A549 (cell line): ENCODE results near the gene SYDE1. TPM values are rescaled to one million over a fixed set of nuclear protein-coding genes. Genes with fewer than 3 reads are reported as not detected.

Experiments
- ATAC-seq, 2 experiments: fragments of 200-7000 bp in 1 of 2; fragments of >200 bp in 1 of 2; cut with Nextera tagmentation in 1 of 2; cut with Tn5 transposase in 1 of 2; 3 replicates each; pipeline versions ENCODE4 v1.8.0 to v1.9.1; 2018 to 2020; ENCODE audit warnings: mild to moderate bottlenecking in 1 of 2, moderate library complexity in 1 of 2
- CTCF ChIA-PET: fragments of 300-600 bp; sonication (Branson Sonifier 250); formaldehyde crosslinking; extraction: SDS; loops from one replicate; lab custom pipeline; 2021; ENCODE audit warnings: antibody characterized with exemption, inconsistent platforms; lab: Yijun Ruan, JAX
- POLR2A ChIA-PET: fragments of 350-600 bp; formaldehyde crosslinking; extraction: SDS; loops from one replicate; lab custom pipeline; 2021; ENCODE audit warnings: antibody characterized with exemption, inconsistent platforms; lab: Yijun Ruan, JAX
- DNase-seq, 2 experiments: peaks; one replicate each; pipeline versions ENCODE4 v3.0.0 to v3.0.0-alpha.2; 2011 to 2016; ENCODE audit warnings: low read depth in 1 of 2, low spot score in 1 of 2
- FAIRE-seq: peaks from 2 replicates; lab custom pipeline; 2011; peaks lifted over from hg19 to GRCh38; lab: Jason Lieb, UNC
- H3K27ac ChIP-seq, 2 experiments: fragments of >200 bp; sonication (Bioruptor Twin); formaldehyde crosslinking; 3 replicates each; pipeline ENCODE4 v1.5.1; 2016 to 2017
- H3K4me1 ChIP-seq: fragments of >200 bp; sonication (Bioruptor Twin); formaldehyde crosslinking; 3 replicates; pipeline ENCODE4 v1.6.1; 2016
- H3K4me2 ChIP-seq: fragments of >200 bp; sonication (Bioruptor Twin); formaldehyde crosslinking; 3 replicates; pipeline ENCODE4 v1.6.1; 2016
- H3K4me3 ChIP-seq: fragments of >200 bp; sonication (Bioruptor Twin); formaldehyde crosslinking; 3 replicates; pipeline ENCODE4 v1.5.1; 2016
- H3K9me3 ChIP-seq: fragments of >200 bp; sonication (Bioruptor Twin); formaldehyde crosslinking; 3 replicates; pipeline ENCODE4 v1.6.1; 2016
- ATOH8 ChIP-seq: fragments of 250-450 bp; sonication (Bioruptor Pico); IDR thresholded peaks from 2 replicates; pipeline ENCODE4 v1.5.0; 2020; ENCODE audit warnings: low read depth, mild to moderate bottlenecking, moderate library complexity
- BHLHE40 ChIP-seq: IDR thresholded peaks from 2 replicates; pipeline ENCODE4 v1.6.1; 2012; ENCODE audit warnings: low read depth, low read length, inconsistent platforms
- CBX2 ChIP-seq: fragments of 200-600 bp; sonication (generic); IDR thresholded peaks from 2 replicates; pipeline ENCODE4 v1.6.1; 2016; ENCODE audit warnings: low read depth, mild to moderate bottlenecking, borderline replicate concordance
- CHD2 ChIP-seq: fragments of 150-350 bp; IDR thresholded peaks from 2 replicates; pipeline ENCODE4 v1.6.1; 2014; ENCODE audit warnings: low read length; ENCODE audit not compliant: partially characterized antibody
- CTCF ChIP-seq: fragments of >200 bp; sonication (Bioruptor Twin); formaldehyde crosslinking; IDR thresholded peaks from 3 replicates; pipeline ENCODE4 v1.5.1; 2016
- FOSB ChIP-seq: fragments of 250-450 bp; sonication (Bioruptor Pico); IDR thresholded peaks from 2 replicates; pipeline ENCODE4 v1.5.0; 2020; ENCODE audit warnings: mild to moderate bottlenecking, moderate library complexity
- HMGXB4 ChIP-seq: fragments of 250-450 bp; sonication (Bioruptor Pico); IDR thresholded peaks from 2 replicates; pipeline ENCODE4 v1.5.0; 2021; ENCODE audit warnings: mild to moderate bottlenecking, moderate library complexity, borderline replicate concordance
- HOXB5 ChIP-seq: fragments of 250-450 bp; sonication (Bioruptor Pico); IDR thresholded peaks from 2 replicates; pipeline ENCODE4 v1.5.0; 2020; ENCODE audit warnings: mild to moderate bottlenecking, moderate library complexity
- JUNB ChIP-seq: fragments of >200 bp; sonication (Bioruptor Twin); formaldehyde crosslinking; IDR thresholded peaks from 2 replicates; pipeline ENCODE4 v1.6.1; 2016
- MYC ChIP-seq: IDR thresholded peaks from 2 replicates; pipeline ENCODE4 v1.6.1; 2012; ENCODE audit warnings: mild to moderate bottlenecking, inconsistent platforms, low read length, improper control_type of control experiment, borderline replicate concordance
- NFE2L2 ChIP-seq: fragments of 150-350 bp; conservative IDR thresholded peaks from 2 replicates; pipeline ENCODE4 v1.6.1; 2014; ENCODE audit warnings: low read length
- NPAS2 ChIP-seq: fragments of 250-450 bp; sonication (Bioruptor Pico); IDR thresholded peaks from 2 replicates; pipeline ENCODE4 v1.8.0; 2022; ENCODE audit warnings: mild to moderate bottlenecking, moderate library complexity, borderline replicate concordance
- PHF8 ChIP-seq: fragments of 200-600 bp; sonication (generic); IDR thresholded peaks from 2 replicates; pipeline ENCODE4 v1.6.1; 2016; ENCODE audit warnings: low read depth, mild to moderate bottlenecking, antibody characterized with exemption, moderate library complexity, borderline replicate concordance
- POLR2A ChIP-seq: IDR thresholded peaks from 2 replicates; pipeline ENCODE4 v1.6.1; 2012; ENCODE audit warnings: mild to moderate bottlenecking, low read length
- RAD21 ChIP-seq, 2 experiments: fragments of >200 bp in 1 of 2; sonication (Bioruptor Twin) in 1 of 2; formaldehyde crosslinking in 1 of 2; IDR thresholded peaks in 1 of 2; conservative IDR thresholded peaks in 1 of 2; 2 replicates in 1 of 2; 3 replicates in 1 of 2; pipeline ENCODE4 v1.6.1; 2012 to 2018; ENCODE audit warnings: inconsistent platforms in 1 of 2
- RARB ChIP-seq: fragments of 250-450 bp; sonication (Bioruptor Pico); IDR thresholded peaks from 2 replicates; pipeline ENCODE4 v1.8.0; 2021; ENCODE audit warnings: mild to moderate bottlenecking, moderate library complexity
- RFX5 ChIP-seq: fragments of 450-650 bp; IDR thresholded peaks from 2 replicates; pipeline ENCODE4 v1.7.1; 2014; ENCODE audit warnings: antibody characterized with exemption, mild to moderate bottlenecking, moderate library complexity
- RNF2 ChIP-seq: fragments of 200-600 bp; sonication (generic); IDR thresholded peaks from 2 replicates; pipeline ENCODE4 v1.6.1; 2016; ENCODE audit warnings: low read depth, mild to moderate bottlenecking, antibody characterized with exemption, moderate library complexity, borderline replicate concordance
- TFCP2L1 ChIP-seq: fragments of 250-450 bp; sonication (Bioruptor Pico); IDR thresholded peaks from 2 replicates; pipeline ENCODE4 v1.5.0; 2021; ENCODE audit warnings: mild to moderate bottlenecking
- TP53 ChIP-seq: fragments of 250-450 bp; sonication (Bioruptor Pico); IDR thresholded peaks from 2 replicates; pipeline ENCODE4 v1.5.0; 2021; ENCODE audit warnings: mild to moderate bottlenecking, moderate library complexity
- ZC3H11A ChIP-seq: fragments of 450-650 bp; IDR thresholded peaks from 2 replicates; pipeline ENCODE4 v1.6.1; 2014; ENCODE audit warnings: antibody characterized with exemption, mild to moderate bottlenecking
- ZNF302 ChIP-seq: fragments of 250-450 bp; sonication (Bioruptor Pico); IDR thresholded peaks from 2 replicates; pipeline ENCODE4 v1.9.0; 2021; ENCODE audit warnings: inconsistent platforms, mild to moderate bottlenecking, moderate library complexity
- WGBS: methylation state at CpG from one replicate; pipeline ENCODE4 v1.1.6; 2017; ENCODE audit errors: missing lambda C conversion rate; 5-methylcytosine and 5-hydroxymethylcytosine counted together
- polyA plus RNA-seq, 4 experiments: library from polyadenylated mRNA; depleted of rRNA in 3 of 4; stranded (reverse); fragments of >200 nt; fragmentation: RNase III in 1 of 4; extraction: RNeasy Plus Mini Kit Qiagen cat#74134 plus additional on column Dnase treatment in 1 of 4; gene quantifications; 2 replicates in 3 of 4; 3 replicates in 1 of 4; pipeline ENCODE4 v1.2.3, GENCODE V29; 2011 to 2017

SYDE1 gene
- polyA plus RNA-seq, 2 of the 4 experiments (the other 2 are of a cell fraction), result 5.5 to 8.8 TPM

GRCh38 chr19:15101479-15102082 is 5.6 kb upstream of the SYDE1 start:
- peaks cover 3% of the 10 kb centered on the region; the same call in 2 of the 3 replicates for H3K4me1 ChIP-seq
- H3K4me2 ChIP-seq, result no peak overlapping the region
- no peak overlapping the region for H3K27ac ChIP-seq
- CTCF ChIA-PET, result interaction anchor here (0.9 to 2.4 kb wide), 8 partner anchors 9 to 146 kb away, joined by 3 to 20 read pairs (median 3); partner anchors contain the start of gene OR1I1
- ATAC-seq (peak in 1 of 2 experiments; percentile 63; a peak in 4 of 6 replicates), DNase-seq (peak in 1 of 2 experiments; percentile 48)
- POLR2A ChIA-PET, result no interaction called here
- WGBS, result 27% methylated on average over 3 of the region's 3 CpGs
- peak in 1 of 2 experiments; percentile 36; a peak in 1 of 5 replicates for TF ChIP-seq RAD21 (conservative IDR thresholded peaks at IDR 0.05 in 1 of 2, IDR thresholded peaks at IDR 0.05 in 1 of 2)
- TF ChIP-seq CTCF, result peak; percentile 33; the same call in 2 of the 3 replicates
- TF ChIP-seq FOSB (CRISPR knock-in tag), result no peak
- TF ChIP-seq, all 56 proteins: peak for 2
- no peak for FAIRE-seq
- peaks cover 21% of the 10 kb centered on the region; the same call in 2 of the 3 replicates for H3K9me3 ChIP-seq
- H3K4me3 ChIP-seq, result no peak overlapping the region

DNA sequence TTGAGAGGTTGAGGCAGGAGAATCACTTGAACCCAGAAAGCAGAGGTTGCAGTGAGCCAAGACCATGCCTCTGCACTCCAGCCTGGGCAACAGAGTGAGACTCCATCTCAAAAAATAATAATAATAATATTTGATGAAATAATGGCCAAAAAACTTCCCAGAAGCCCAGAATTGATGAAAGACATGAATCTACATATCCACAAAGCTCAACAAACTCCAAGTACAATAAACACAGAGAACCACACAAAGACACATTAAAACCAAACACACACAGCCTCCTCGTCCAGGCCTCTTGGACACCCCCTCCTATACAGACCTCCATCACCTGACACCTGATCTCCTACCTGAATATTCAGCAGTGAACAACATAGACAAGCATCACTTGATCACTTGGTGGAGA is 3.2 kb upstream of the SYDE1 start:
- POLR2A ChIA-PET, result no interaction called here
- Histone ChIP-seq H3K27ac (no peak overlapping the region), H3K4me1 (peaks cover 6% of the 10 kb centered on the region; the same call in 2 of the 3 replicates), H3K4me3 (no peak overlapping the region), H3K9me3 (peaks cover 21% of the 10 kb centered on the region; the same call in 2 of the 3 replicates), H3K4me2 (no peak overlapping the region)
- CTCF ChIA-PET, result interaction anchor here (1.3 kb wide), 1 partner anchor 13 kb away, joined by 6 read pairs; no protein-coding TSS in a partner anchor
- FAIRE-seq (no peak), DNase-seq (no peak), ATAC-seq (no peak)
- 24% methylated on average over 1 of the region's 1 CpG for WGBS
- TF ChIP-seq CHD2 (no peak), ZNF302 (CRISPR knock-in tag) (no peak), RARB (CRISPR knock-in tag) (no peak), CBX2 (no peak), JUNB (no peak), NFE2L2 (no peak), ZC3H11A (no peak), NPAS2 (CRISPR knock-in tag) (no peak), TP53 (no peak)

DNA sequence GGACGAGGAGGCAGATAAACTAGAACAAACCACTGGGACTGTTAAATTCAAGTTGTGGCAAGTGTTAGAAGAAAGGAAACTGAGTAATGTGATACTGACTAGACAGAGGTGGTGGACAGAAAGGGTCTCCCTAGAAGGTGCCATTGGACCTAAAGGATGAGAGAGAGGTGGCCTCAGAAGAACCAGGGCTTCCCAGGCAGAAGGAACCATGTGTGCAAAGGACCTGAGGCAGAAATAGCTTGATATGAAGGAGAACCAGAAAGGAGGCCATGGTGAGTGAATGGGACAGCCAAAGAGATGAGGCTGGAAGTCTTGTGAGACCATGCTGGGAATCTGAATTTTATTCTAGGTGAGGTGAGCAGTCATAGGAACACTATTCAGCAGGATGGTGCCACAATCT is 2.8 kb upstream of the SYDE1 start:
- no peak for FAIRE-seq
- H3K4me2 ChIP-seq, result no peak overlapping the region
- H3K4me3 ChIP-seq, result no peak overlapping the region
- DNase-seq, result no peak
- TF ChIP-seq TFCP2L1 (CRISPR knock-in tag) (no peak), PHF8 (no peak), RFX5 (no peak), HOXB5 (CRISPR knock-in tag) (no peak), MYC (no peak), POLR2A (no peak), TP53 (no peak), HMGXB4 (CRISPR knock-in tag) (no peak), BHLHE40 (no peak), ATOH8 (CRISPR knock-in tag) (no peak), NFE2L2 (no peak), RNF2 (no peak)
- TF ChIP-seq, all 56 proteins: peak for 0
- peaks cover 6% of the 10 kb centered on the region; the same call in 2 of the 3 replicates for H3K4me1 ChIP-seq
- POLR2A ChIA-PET, result no interaction called here
- ATAC-seq, result no peak
- H3K9me3 ChIP-seq, result peaks cover 21% of the 10 kb centered on the region; the same call in 2 of the 3 replicates
- WGBS, result 0% methylated on average over 1 of the region's 1 CpG
- no peak overlapping the region for H3K27ac ChIP-seq
- CTCF ChIA-PET, result interaction anchor here (1.3 kb wide), 1 partner anchor 12 kb away, joined by 3 read pairs; no protein-coding TSS in a partner anchor
